Activated CD8-positive, alpha-beta memory T cell treated with anti-CD3 and anti-CD28 coated beads for 48 hours (primary cell): ENCODE data around the gene EPHA8.

ENCODE experiments used
- DNase-seq, 3 experiments: peaks; one replicate each; pipeline ENCODE4 v3.0.0-alpha.2; 2020; ENCODE audit warnings: low read depth in 2 of 3, low spot score in 2 of 3

Gene EPHA8

DNA sequence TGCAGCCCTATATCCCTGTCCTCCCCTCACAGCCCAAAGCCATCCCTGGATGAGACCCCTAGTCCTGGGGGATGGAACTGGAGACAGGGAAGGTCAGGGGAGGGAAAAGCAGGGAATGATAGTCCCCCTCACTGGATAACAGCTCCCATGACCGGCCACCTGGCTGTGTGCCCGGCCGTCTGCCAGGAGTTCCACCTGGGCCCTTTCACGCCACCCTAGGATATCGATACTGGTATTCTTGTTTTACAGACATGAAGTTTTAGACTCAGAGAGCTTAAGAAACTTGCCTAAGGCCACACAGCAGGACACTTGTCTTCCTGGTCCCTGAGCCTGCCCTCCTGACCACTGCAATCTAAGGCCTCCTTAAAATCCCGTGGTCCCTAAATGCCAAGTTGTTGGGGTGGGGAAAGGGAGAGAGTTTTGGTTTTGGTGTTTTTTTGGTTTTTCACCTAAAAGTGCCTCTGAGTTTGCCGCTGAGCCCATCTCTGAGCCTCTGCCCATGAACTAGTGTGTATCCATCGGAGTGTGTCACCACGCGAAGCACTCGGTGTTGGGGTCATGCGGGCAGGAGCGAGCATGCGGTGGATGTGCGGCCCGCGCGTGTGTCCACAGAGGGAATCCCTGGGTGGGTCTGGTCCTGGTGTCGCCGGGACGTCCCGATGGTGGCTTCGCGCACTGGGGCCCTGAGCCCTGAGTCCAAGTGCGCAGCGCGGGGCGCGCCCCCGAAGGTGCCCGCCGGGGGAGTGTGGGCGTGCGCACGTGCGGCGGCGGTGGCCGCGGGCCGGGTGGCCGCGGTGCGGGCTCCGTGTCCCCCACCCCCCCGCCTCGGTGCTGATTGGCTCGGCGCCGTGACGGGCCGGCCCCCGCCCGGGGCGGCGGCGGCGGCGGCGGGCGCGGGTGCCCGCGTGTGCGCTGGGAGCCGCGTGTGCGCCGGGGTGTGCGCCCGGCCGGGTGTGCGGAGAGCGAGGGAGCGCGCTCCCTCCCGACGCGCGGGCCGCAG is at the start of gene EPHA8:
Gene EPHA8 (plus strand): TSS at position 906 of the 1,000 bp plus-strand sequence. CDS start 147 bp downstream, outside the sequence.
- no peak for DNase-seq

DNA sequence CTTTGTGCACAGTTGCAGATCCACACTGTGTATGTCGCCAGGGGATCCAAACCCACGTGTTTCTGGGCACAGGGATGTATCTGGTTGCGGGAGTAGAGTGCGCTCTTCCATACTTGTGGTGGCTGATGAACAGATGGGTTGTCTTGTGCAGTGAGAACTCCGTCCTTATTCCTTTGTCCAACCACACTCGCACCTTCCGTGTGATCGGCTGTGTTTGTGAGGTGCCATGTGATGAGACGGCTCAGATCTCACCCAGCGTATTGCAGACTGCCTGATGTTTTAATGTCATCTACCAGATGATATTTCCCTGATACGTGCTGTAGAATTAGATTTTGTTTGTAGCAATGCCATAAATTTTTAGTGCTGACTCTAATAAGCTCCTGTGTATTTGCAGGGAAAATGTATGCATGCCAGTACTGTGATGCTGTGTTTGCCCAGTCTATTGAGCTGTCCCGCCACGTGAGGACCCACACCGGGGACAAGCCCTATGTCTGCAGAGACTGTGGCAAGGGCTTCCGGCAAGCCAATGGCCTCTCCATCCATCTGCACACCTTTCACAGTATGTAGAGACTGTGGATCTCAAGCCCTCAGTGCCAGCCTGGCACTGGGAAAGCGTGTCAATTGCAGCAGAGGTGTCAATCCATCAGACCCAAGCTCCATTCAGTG is 46.2 kb upstream of the EPHA8 start:
- DNase-seq = no peak

DNA sequence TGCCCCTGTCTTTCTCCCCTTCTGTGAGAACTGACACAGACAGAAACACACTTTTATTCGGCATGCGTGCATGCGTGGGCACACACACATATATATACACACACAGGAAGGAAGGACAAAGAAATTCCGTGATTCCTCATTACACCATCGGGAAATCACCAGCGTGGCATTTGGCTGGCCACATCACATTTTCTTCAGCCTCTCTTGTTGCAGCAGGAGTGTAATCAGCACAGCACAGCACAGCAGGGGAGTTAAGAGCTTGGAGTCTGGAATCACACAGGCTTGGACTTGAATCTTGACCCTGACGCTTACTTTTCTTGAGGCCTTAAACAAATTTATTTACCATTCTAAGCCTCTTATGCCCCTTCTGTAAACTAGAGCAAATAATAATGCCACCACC is 45.3 kb upstream of the EPHA8 start:
- no peak for DNase-seq

DNA sequence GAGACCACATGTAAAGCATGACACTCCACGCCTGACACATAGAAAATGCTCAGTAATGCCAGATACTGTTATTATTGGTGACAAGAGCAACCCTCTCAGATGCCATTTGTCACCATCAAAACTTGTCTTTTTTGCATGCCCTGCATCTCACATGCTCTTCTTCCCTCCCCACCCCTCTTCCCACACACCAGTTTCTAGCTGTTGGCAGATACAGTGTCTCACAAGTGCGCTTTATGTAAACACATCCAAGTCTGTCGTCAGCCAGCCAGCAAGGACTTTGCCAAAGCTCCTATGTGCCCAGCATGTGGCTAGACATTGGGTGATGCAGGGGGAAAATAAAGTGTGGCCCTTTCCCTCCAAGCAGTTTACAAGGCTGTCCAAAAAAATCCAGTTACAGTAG is 44.9 kb upstream of the EPHA8 start:
- DNase-seq = no peak

DNA sequence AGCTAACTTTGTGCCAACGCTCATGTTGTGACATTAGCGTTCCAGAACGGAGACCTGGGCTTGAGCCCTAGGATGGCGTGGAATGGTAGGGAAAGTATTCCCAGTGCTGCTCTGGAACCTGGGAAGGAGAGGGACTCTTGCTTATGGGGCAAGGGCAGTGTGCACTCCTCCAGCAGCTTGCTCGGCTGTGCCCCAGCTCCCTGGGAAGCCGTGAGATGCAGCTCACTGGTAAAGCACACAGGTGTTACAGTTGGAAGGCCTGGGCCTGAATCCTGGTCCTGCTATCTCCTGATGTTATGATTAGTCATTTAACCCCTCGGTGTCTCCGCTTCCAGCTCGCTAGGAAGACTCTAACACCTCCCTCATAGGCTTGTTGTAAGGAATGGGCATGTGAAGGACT is 42.4 kb upstream of the EPHA8 start:
- DNase-seq = no peak

DNA sequence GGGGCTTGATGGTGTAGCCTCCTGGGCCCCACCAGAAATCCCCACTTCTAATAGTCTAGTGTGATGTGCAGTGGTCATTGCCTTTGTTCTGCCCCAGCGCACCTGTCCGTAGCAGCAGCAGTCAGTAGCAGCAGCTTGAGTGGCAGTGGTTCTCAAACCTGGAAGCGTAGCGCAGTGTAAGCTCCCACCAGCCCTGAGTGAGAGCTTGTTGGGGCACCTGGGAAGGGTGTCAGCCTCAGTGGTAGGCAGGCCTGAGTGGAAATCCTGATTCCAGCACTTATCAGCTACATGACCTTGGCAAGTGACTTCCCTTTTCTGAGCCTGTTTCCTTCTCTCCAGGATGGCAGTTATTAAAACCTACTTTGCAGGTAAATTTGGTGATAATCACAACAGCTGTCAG is 41.6 kb upstream of the EPHA8 start:
- DNase-seq = no peak

DNA sequence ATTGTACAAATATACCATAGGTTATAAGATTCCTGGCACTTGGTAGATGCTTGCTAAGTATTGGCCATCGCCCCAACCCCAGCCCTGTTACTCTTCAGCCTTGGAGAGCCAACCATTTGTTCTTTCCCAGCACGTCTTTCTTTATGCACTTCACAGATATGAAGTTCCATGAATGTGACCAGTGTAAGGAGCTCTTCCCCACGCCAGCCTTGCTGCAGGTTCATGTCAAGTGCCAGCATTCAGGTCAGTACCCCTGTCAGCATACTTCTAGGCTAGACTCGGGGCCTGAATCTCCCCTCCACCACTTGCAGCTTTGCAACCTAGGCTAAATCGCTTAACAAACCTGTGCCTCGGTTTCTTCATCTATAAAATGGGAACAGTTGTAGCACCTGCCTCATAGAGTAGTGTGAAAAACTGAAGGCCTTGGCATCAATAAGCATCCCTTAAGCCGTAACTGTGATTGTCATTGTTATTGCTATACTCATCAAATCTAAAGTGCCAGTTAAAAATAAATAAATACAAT is 41.0 kb upstream of the EPHA8 start:
- no peak for DNase-seq

DNA sequence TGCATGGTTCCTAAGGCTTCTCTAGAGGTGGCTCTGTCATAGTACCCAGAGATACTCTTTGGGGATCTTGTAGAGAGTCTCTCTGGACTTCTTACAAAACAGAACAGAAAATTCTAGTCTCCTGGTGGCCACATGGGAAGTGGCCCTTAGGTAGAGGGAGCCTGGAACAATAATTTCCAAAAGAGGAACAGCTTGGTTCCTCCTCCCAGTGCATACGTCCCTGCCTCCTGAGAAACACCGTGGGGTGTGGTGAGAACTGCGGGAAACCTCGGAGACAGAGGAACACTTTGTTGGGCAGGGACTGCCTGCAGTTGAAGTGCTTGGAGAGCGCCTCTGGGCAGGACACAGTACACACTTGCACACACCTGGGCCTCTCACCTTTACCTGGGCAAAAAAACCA is 38.8 kb upstream of the EPHA8 start:
- DNase-seq = no peak

DNA sequence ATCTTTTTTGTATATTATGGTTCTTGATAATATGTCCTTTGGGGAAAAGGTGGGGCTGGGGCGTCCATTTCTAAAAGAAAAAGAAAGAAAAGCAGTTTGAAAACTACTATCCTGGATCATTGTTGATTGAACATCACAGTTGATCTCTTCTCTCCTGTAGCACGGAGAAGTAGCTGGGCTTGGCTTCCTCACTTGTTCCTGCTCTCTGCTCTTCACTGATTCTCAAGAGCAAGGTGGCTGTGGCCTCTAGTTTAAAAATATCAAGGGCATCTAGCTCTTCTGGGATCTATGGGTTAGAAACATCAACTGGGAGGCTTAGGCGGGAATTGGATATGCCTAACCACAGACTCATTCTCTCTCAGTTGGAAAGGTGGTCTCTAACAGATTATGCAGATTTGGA is 38.1 kb upstream of the EPHA8 start:
- DNase-seq = no peak

DNA sequence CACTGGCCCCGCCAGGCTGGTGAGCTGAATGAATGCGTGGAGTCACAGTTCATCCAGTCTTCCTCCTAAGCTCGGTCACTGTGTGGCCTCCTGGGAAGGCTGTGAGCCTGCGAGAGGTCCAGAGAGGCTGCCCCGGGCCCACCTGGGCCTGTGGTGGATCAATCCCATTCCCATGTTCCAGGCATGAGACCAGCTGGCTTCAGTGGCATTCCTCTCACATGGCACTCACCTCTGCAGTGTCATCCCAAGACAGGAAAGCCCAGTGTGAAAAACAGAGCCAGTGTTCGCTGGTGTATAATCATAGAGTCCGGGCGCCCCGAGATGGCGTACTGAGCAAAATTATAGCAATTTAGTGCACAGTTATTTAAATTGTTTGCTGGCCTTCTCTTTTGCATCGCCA is 37.6 kb upstream of the EPHA8 start:
- DNase-seq = no peak

DNA sequence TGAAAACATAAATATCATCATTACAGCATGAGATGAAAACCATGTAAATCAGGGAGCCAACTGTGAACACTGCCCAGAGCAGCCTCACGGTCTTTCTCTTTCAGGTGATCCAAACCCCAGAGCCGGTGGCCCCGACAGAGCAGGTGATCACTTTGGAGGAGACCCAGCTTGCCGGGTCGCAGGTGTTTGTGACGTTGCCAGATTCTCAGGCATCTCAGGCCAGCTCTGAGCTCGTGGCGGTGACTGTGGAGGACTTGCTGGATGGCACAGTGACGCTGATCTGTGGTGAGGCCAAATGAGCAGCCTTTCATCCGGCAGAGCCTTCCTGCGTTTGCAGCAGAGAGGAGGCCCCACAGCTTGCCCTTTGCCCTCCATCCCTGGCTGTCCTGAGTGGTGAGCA is 37.2 kb upstream of the EPHA8 start:
- DNase-seq = no peak

DNA sequence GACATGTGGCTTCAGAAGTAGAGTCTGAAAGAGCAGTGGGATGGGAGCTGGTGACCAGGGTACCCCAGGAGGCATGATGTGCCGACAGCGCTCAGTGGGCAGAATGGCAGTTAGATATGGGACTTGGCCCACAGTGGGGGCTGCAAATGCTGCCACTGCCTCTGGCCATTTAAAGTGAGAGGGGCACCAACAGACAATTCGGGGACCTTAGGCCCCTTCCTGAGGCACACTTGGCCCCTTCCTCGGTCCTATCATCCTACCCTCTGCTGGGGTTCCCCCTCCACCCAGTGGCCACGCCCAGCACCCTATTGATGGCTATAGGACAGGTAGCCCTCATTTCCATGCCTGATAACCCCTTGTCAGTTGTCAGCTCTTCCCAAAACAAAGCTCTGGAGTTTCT is 36.6 kb upstream of the EPHA8 start:
- DNase-seq = no peak

DNA sequence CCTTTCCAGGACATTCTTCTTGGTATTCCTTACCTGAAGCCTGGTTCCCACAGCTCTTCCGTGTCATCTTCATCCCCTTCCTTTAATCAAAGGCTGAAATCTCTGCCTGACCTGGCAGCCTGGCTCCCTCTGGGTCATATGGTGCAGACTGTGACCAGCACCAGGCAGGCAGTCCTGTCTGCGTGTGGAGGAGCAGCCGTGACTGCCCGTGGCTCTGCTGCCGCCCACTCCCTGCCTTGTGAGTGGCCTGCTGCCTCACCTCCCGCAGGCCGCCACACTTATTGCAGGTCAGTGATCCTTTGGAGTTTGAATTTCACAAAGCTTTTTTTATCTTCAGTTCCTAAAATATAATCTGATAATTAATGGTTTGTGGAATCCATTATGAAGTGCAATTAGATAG is 36.2 kb upstream of the EPHA8 start:
- DNase-seq = no peak

DNA sequence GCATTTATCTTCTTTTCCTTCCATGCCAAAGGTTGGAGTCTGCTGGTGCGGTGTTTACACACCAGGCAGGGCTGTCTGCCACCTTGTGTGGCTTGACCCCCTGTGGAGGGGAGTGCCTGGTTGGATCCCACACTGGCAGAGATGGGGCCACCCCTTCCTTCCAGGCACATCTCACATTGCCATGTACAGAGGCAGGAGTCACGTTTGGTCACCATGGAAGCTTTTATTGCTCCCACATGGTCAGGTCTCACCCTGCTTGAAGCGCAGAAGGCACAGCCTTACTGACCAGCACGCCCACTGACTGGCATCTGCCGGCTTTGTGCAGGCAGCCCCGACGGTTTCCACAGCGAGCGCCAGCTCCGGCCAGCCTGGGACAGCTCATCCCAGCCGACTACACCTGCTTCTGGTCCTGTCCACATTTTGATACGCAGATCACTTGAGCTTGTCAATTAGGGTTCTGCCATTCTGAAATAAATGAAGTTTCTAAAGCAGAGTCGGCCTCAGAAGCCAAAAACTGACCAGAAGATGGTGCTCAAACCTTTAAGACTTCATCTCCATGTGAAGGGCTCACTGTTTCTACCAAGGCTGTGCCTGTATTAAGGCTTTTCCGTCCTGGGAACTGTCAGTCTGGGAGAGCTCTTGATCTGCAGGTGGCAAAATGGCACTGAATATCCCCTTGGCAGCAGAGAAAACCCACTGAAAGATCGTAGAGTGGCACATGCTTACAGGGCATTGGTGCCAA is 35.6 kb upstream of the EPHA8 start:
- no peak for DNase-seq

DNA sequence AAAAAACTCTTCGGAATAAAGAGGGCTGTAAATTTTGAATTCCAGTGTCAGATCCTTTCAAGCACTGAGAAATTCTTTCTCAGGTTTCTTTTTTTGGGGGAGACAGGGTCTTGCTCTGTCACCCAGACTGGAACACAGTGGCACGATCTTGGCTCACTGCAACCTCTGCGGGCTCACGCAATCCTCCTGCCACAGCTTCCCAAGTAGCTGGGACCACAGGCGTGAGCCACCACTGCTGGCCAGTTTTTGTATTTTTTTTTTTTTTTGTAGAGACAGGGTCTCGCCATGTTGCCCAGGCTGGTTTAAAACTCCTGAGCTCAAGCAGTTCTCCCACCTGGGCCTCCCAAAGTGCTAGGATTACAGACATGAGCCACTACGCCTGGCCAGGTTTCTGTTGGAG is 34.8 kb upstream of the EPHA8 start:
- no peak for DNase-seq

DNA sequence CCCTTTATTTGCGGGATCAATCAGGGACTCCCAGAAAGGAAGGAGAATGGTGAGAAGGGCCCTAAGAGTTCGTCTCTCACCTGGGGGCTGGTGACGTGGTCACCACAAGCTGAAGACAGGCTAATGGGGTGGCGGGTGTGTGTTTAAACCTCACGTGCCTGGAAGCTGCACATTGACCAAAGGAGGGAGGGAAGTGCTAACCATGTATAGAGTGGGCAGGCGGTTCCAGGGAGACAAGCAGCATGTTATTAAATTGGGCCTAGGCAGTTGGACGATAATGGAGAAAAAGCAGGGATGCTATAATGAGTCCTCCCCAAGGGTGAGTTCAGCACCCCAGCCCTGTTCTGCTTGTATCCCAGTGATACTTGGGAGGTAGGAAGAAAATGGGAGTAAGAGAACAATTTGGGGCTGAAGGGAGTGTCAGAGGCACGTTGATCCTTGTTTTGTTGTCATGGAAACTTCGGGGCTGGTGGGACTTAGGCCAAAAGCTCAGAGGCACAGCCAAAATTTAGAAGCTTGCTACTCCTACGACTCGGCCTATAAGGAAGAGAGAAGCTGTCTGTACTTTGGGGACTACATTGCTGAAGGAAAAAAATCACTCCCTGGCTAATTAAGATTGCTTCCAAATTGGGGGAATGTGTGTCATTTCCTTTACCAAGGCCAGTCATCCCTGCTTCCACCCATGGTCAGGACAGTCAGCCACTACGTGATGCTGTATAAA is 33.2 kb upstream of the EPHA8 start:
- DNase-seq = no peak

DNA sequence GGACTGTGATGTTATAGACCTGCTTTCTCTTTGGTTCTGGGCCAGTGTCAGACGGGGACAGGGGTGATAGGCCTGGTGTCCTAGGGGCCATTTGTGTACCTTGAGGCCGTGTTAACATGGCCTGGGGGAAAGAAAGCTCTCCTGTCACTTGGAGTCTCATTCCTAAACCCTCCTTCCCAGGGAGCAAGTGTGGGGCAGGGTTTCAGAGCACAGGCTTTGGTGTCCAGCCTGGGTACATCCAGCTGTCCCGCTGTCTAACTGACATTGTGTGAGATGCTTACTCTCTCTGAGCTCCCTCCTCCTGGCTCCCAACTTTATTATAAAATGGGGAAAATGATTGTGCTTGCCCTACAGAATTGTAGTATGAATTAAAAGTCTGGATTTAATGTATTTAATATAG is 32.6 kb upstream of the EPHA8 start:
- no peak for DNase-seq

DNA sequence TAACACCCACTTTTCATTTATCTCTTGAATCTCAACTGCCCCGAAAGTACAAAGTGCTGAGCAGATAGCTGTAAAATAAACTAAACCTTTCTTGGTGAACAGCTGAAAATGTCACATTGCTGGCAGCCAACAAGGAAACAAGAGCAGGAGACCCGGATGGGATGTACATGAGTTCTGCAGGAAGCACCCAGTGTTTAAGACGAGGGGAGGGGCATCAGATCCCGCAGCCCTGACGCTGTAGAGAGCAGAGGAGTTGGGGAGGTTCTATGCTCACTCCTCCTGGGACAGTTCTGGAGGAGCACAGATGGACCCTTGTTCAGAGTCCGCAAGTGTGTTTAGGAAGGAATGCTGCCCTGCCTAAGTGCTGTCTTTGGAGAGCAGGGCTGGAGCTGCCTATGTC is 32.0 kb upstream of the EPHA8 start:
- no peak for DNase-seq

DNA sequence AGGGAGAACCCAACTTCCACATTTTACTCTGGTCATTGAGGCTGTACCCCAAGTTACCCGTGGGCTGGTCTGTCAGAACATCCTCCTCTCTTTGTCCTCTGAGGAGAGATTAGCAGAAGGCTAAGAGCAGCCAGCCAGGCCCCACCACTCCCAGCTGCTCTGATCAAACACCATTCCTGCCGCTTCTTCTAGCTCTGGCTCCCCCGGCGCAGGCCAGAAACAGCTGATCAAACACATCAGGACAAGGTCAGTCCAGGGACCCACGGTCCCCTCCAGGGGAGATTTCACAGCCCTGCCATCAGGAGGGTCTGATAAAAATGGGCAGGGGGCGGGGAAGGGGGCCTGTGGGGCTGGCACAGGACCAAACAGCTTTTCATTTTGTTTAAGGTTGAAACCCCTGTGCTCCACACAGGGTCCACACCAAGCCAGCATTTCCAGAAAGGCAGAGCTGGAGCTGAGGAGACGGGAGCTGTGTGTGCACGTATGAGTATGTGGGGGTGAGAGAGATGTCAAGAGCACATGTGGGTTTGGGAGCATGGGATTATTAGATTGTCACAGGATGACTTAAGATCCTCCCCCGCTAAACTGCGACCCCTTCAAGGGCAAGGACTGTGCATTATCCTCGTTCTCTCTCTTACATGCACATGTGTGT is 29.9 kb upstream of the EPHA8 start:
- DNase-seq = no peak

DNA sequence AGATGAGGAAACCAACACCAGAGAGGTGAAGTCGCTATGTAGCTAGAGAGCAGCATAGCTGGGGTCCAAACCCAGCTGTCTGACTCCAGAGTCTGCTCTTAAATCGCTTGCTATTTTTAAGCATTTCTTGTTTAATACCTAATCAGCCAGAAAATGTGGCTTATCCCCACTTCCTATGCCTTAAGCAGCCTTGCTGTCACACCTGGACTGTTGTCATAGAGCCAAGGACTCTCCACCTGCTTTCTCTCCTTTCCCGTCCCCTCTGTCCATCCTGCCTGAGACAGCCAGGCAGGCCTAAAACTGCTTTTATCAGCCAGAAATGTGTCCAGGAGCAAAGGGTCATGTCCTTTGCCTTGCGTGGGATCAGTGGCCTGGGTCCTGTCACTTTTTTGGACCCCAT is 28.3 kb upstream of the EPHA8 start:
- DNase-seq = no peak
